Bronchial epithelial cell (primary cell): ENCODE data around the gene CNP. TPM values are rescaled to one million over a fixed set of nuclear protein-coding genes. Genes with fewer than 3 reads are reported as not detected.

Source experiments
- DNase-seq: peaks from one replicate; pipeline ENCODE4 v3.0.0-alpha.2; 2010; ENCODE audit warnings: low read depth
- FAIRE-seq: peaks from 2 replicates; lab custom pipeline; 2011; peaks lifted over from hg19 to GRCh38; lab: Jason Lieb, UNC
- H3K27me3 ChIP-seq: 2 replicates; pipeline ENCODE4 v1.5.1; 2011; ENCODE audit warnings: low read length; ENCODE audit not compliant: control insufficient read depth, insufficient read depth
- H3K36me3 ChIP-seq: 2 replicates; pipeline ENCODE4 v1.5.1; 2011; ENCODE audit warnings: low read length; ENCODE audit not compliant: control insufficient read depth, insufficient read depth
- H3K4me3 ChIP-seq: 2 replicates; pipeline ENCODE4 v1.5.1; 2011; ENCODE audit warnings: mild to moderate bottlenecking, low read depth, low read length, control low read depth
- CTCF ChIP-seq: IDR thresholded peaks from 2 replicates; pipeline ENCODE4 v1.5.1; 2011; ENCODE audit warnings: mild to moderate bottlenecking, moderate library complexity, low read length, control low read depth, inconsistent platforms; ENCODE audit not compliant: insufficient read depth, severe bottlenecking
- total RNA-seq: library from RNA; depleted of rRNA; stranded (reverse); fragments of >200 nt; gene quantifications from 2 replicates; pipeline ENCODE4 v1.2.1, GENCODE V29; 2014

The CNP gene
- total RNA-seq, 1 donor from 2014 or later: 16.3 TPM

GRCh38 chr17:42026857-42027589 is 60.4 kb downstream of the CNP start:
- FAIRE-seq (no peak), DNase-seq (no peak)
- H3K27me3 ChIP-seq: no peaks in the 10 kb centered on the region
- H3K4me3 ChIP-seq: no peak overlapping the region
- H3K36me3 ChIP-seq: peaks cover 17% of the 10 kb centered on the region
- no peak for TF ChIP-seq CTCF

Other genes starting within 250 kb of the CNP start
- 2.6 and 5.0 TPM in 2 replicates for gene HAP1, start 232.2 kb upstream of the CNP start, total RNA-seq
- gene JUP, start 180.1 kb upstream of the CNP start, total RNA-seq: 227 and 407 TPM in 2 replicates
- gene P3H4, start 154.8 kb upstream of the CNP start, total RNA-seq: 32.1 and 47.1 TPM in 2 replicates
- 64.1 and 81.6 TPM in 2 replicates for gene FKBP10, start 153.8 kb upstream of the CNP start, total RNA-seq
- 81.2 and 124 TPM in 2 replicates for gene NT5C3B, start 130.6 kb upstream of the CNP start, total RNA-seq
- under 0.01 and 0.13 TPM in 2 replicates for gene KLHL10, start 129.0 kb upstream of the CNP start, total RNA-seq
- gene KLHL11, start 101.4 kb upstream of the CNP start, total RNA-seq: 31.0 and 33.2 TPM in 2 replicates
- 78.5 and 121 TPM in 2 replicates for gene ACLY, start 47.8 kb upstream of the CNP start, total RNA-seq
- gene ODAD4, start 36.2 kb upstream of the CNP start, total RNA-seq: 0.13 and 0.26 TPM in 2 replicates
- gene DNAJC7, start 50.6 kb downstream of the CNP start, total RNA-seq: 47.7 and 77.2 TPM in 2 replicates
- gene NKIRAS2, start 53.3 kb downstream of the CNP start, total RNA-seq: 13.7 and 31.1 TPM in 2 replicates
- 0.26 and 0.64 TPM in 2 replicates for gene C17orf113, start 83.8 kb downstream of the CNP start, total RNA-seq
- gene ZNF385C, start 131.7 kb downstream of the CNP start, total RNA-seq: under 0.01 and 0.26 TPM in 2 replicates
- gene DHX58, start 145.9 kb downstream of the CNP start, total RNA-seq: 4.4 and 5.0 TPM in 2 replicates
- 5.6 and 10.3 TPM in 2 replicates for gene KAT2A, start 154.6 kb downstream of the CNP start, total RNA-seq
- not detected in 2 replicates for gene HSPB9, start 156.0 kb downstream of the CNP start, total RNA-seq
- 52.1 and 63.9 TPM in 2 replicates for gene RAB5C, start 188.2 kb downstream of the CNP start, total RNA-seq
- gene KCNH4, start 214.3 kb downstream of the CNP start, total RNA-seq: not detected in 2 replicates
- not detected in 2 replicates for gene HCRT, start 218.7 kb downstream of the CNP start, total RNA-seq
- 5.9 and 6.8 TPM in 2 replicates for gene GHDC, start 227.7 kb downstream of the CNP start, total RNA-seq